ENCODE measurements around the gene TANK.
"Not testable (repeated sequence)": the region's sequence is repeated elsewhere in the genome, so short reads cannot be mapped to it uniquely, and the experiment has no call there.

The TANK gene

GRCh38 chr2:161257123-161257952 is 97.1 kb downstream of the TANK start:
- Histone ChIP-seq H3K9me3 (ENCODE audit: insufficient read depth, low read depth, low read length) (no peaks in the 10 kb centered on the region), H3K36me3 (ENCODE audit: insufficient read depth, low read depth, low read length) (no peaks in the 10 kb centered on the region), H3K4me1 (ENCODE audit: insufficient read depth, low read length) (no peaks in the 10 kb centered on the region), H3K9ac (ENCODE audit: low read depth, low read length) (no peak overlapping the region), H3K4me3 (ENCODE audit: low read length) (no peak overlapping the region), H3K27ac (ENCODE audit: low read length) (no peak overlapping the region), H3K27me3 (ENCODE audit: insufficient read depth, low read length) (no peaks in the 10 kb centered on the region)

- H3K4me3 ChIP-seq (ENCODE audit: low read length), result no peak overlapping the region
These were observed 105.6 kb downstream of the TANK start for GRCh38 chr2:161265874-161266273.

GRCh38 chr2:161269111-161269510 is 108.9 kb downstream of the TANK start:
- Histone ChIP-seq H3K4me1 (ENCODE audit: insufficient read depth, low read length) (no peaks in the 10 kb centered on the region; the same call in 1 of the 2 replicates), H3K27me3 (ENCODE audit: insufficient read depth, low read length) (no peaks in the 10 kb centered on the region), H3K36me3 (ENCODE audit: insufficient read depth, low read depth, low read length) (no peaks in the 10 kb centered on the region), H3K9me3 (ENCODE audit: insufficient read depth, low read depth, low read length) (peaks cover 7% of the 10 kb centered on the region; the same call in 1 of the 2 replicates), H3K4me3 (ENCODE audit: low read length) (no peak overlapping the region), H3K27ac (ENCODE audit: low read length) (no peak overlapping the region), H3K9ac (ENCODE audit: low read depth, low read length) (no peak overlapping the region)

More at GRCh38 chr2:161265874-161266273, 105.6 kb downstream of the TANK start:
- Histone ChIP-seq H3K9me3 (ENCODE audit: insufficient read depth, low read depth, low read length) (no peaks in the 10 kb centered on the region), H3K36me3 (ENCODE audit: insufficient read depth, low read depth, low read length) (no peaks in the 10 kb centered on the region), H3K4me1 (ENCODE audit: insufficient read depth, low read length) (no peaks in the 10 kb centered on the region), H3K27ac (ENCODE audit: low read length) (no peak overlapping the region), H3K9ac (ENCODE audit: low read depth, low read length) (no peak overlapping the region), H3K27me3 (ENCODE audit: insufficient read depth, low read length) (no peaks in the 10 kb centered on the region)

GRCh38 chr2:161273038-161273760 is 113.0 kb downstream of the TANK start:
- Histone ChIP-seq H3K27me3 (ENCODE audit: insufficient read depth, low read length) (no peaks in the 10 kb centered on the region), H3K9me3 (ENCODE audit: insufficient read depth, low read depth, low read length) (peaks cover 7% of the 10 kb centered on the region; the same call in 1 of the 2 replicates), H3K36me3 (ENCODE audit: insufficient read depth, low read depth, low read length) (no peaks in the 10 kb centered on the region), H3K4me3 (ENCODE audit: low read length) (no peak overlapping the region), H3K4me1 (ENCODE audit: insufficient read depth, low read length) (no peaks in the 10 kb centered on the region; the same call in 1 of the 2 replicates), H3K9ac (ENCODE audit: low read depth, low read length) (no peak overlapping the region), H3K27ac (ENCODE audit: low read length) (no peak overlapping the region)

GRCh38 chr2:161278564-161279229 is 118.5 kb downstream of the TANK start:
- peaks cover 20% of the 10 kb centered on the region for H3K9me3 ChIP-seq (ENCODE audit: insufficient read depth, low read depth, low read length)
- H3K27ac ChIP-seq (ENCODE audit: low read length); H3K27me3 ChIP-seq (ENCODE audit: insufficient read depth, low read length); H3K9ac ChIP-seq (ENCODE audit: low read depth, low read length); H3K4me1 ChIP-seq (ENCODE audit: insufficient read depth, low read length); H3K36me3 ChIP-seq (ENCODE audit: insufficient read depth, low read depth, low read length); H3K4me3 ChIP-seq (ENCODE audit: low read length): not testable (repeated sequence)

GRCh38 chr2:161279230-161279815 is 119.1 kb downstream of the TANK start:
- not testable (repeated sequence) for H3K4me1 ChIP-seq (ENCODE audit: insufficient read depth, low read length); H3K9ac ChIP-seq (ENCODE audit: low read depth, low read length); H3K4me3 ChIP-seq (ENCODE audit: low read length); H3K36me3 ChIP-seq (ENCODE audit: insufficient read depth, low read depth, low read length); H3K27me3 ChIP-seq (ENCODE audit: insufficient read depth, low read length); H3K27ac ChIP-seq (ENCODE audit: low read length)
- H3K9me3 ChIP-seq (ENCODE audit: insufficient read depth, low read depth, low read length), result peaks cover 20% of the 10 kb centered on the region

GRCh38 chr2:161280906-161281323 is 120.7 kb downstream of the TANK start:
- not testable (repeated sequence) for H3K27me3 ChIP-seq (ENCODE audit: insufficient read depth, low read length); H3K4me1 ChIP-seq (ENCODE audit: insufficient read depth, low read length); H3K4me3 ChIP-seq (ENCODE audit: low read length); H3K36me3 ChIP-seq (ENCODE audit: insufficient read depth, low read depth, low read length); H3K27ac ChIP-seq (ENCODE audit: low read length); H3K9ac ChIP-seq (ENCODE audit: low read depth, low read length)
- peaks cover 23% of the 10 kb centered on the region for H3K9me3 ChIP-seq (ENCODE audit: insufficient read depth, low read depth, low read length)

GRCh38 chr2:161281615-161282310 is 121.5 kb downstream of the TANK start:
- H3K27ac ChIP-seq (ENCODE audit: low read length); H3K9ac ChIP-seq (ENCODE audit: low read depth, low read length); H3K36me3 ChIP-seq (ENCODE audit: insufficient read depth, low read depth, low read length); H3K4me1 ChIP-seq (ENCODE audit: insufficient read depth, low read length); H3K4me3 ChIP-seq (ENCODE audit: low read length); H3K27me3 ChIP-seq (ENCODE audit: insufficient read depth, low read length): not testable (repeated sequence)
- H3K9me3 ChIP-seq (ENCODE audit: insufficient read depth, low read depth, low read length), result peaks cover 27% of the 10 kb centered on the region

- H3K27ac ChIP-seq (ENCODE audit: low read length); H3K4me3 ChIP-seq (ENCODE audit: low read length); H3K9ac ChIP-seq (ENCODE audit: low read depth, low read length); H3K4me1 ChIP-seq (ENCODE audit: insufficient read depth, low read length); H3K27me3 ChIP-seq (ENCODE audit: insufficient read depth, low read length); H3K36me3 ChIP-seq (ENCODE audit: insufficient read depth, low read depth, low read length): not testable (repeated sequence)
- H3K9me3 ChIP-seq (ENCODE audit: insufficient read depth, low read depth, low read length), result peaks cover 27% of the 10 kb centered on the region
These were observed 122.0 kb downstream of the TANK start for GRCh38 chr2:161282311-161282644.

- Histone ChIP-seq H3K9ac (ENCODE audit: low read depth, low read length) (no peak overlapping the region), H3K4me3 (ENCODE audit: low read length) (no peak overlapping the region), H3K36me3 (ENCODE audit: insufficient read depth, low read depth, low read length) (no peaks in the 10 kb centered on the region), H3K9me3 (ENCODE audit: insufficient read depth, low read depth, low read length) (peaks cover 23% of the 10 kb centered on the region), H3K27ac (ENCODE audit: low read length) (no peak overlapping the region), H3K27me3 (ENCODE audit: insufficient read depth, low read length) (no peaks in the 10 kb centered on the region), H3K4me1 (ENCODE audit: insufficient read depth, low read length) (no peaks in the 10 kb centered on the region)
These were observed 123.7 kb downstream of the TANK start for GRCh38 chr2:161283926-161284325.
